GM12892 (cell line): ENCODE results near the gene FAM83F.

Experiments used
- DNase-seq: peaks from one replicate; pipeline ENCODE4 v3.0.0; 2011; ENCODE audit not compliant: insufficient read length
- FAIRE-seq: peaks from 2 replicates; lab custom pipeline; 2011; peaks lifted over from hg19 to GRCh38; lab: Jason Lieb, UNC
- POLR2A ChIP-seq: IDR thresholded peaks from 2 replicates; pipeline ENCODE4 v1.6.1; 2011; ENCODE audit warnings: low read depth, low read length, control low read depth
- POLR2AphosphoS5 ChIP-seq: IDR thresholded peaks from 2 replicates; pipeline ENCODE4 v1.6.1; 2011; ENCODE audit warnings: low read depth, low read length, control low read depth
- TAF1 ChIP-seq: IDR thresholded peaks from 2 replicates; pipeline ENCODE4 v1.6.1; 2011; ENCODE audit warnings: low read depth, mild to moderate bottlenecking, control low read depth, low read length, borderline replicate concordance

FAM83F gene

DNA sequence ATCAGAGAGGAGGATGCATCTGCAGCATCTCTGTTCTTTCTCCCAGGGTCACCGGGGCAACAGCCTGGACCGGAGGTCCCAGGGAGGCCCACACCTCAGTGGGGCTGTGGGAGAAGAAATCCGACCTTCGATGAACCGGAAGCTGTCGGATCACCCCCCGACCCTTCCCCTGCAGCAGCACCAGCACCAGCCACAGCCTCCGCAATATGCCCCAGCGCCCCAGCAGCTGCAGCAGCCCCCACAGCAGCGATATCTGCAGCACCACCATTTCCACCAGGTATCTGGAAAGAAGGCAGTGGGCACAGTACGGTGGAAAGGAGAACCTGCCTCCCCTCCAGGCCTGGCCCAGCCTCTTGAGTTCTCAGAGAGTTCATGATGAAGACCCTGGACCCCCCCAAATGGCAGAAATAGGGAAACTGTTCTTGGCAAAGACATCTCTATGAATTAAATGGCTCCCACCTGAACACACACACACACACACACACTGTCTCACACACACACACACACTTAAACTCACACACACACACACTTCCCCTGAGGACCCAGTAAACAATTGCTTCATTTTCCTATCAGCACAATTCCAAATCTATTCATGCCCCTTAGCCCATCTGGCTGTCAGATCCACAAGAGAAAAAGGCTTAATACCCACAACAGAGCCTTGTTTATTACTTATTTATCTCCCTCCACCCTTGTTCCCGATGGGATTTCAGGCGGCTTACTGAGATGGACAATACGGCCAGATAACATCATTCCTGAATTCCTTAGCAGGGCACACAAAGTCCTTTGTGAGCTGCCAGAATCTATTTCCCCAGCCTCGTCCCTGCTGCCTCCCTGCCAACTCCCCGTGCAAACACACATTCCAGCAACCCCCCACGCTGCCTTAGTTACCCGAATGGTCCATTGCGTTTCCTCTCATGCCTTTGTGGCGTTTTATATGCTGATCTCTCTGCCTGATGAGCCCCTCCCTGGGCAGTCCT lies 26.5 kb upstream of the FAM83F start:
- DNase-seq (no peak), FAIRE-seq (no peak)
- TF ChIP-seq POLR2AphosphoS5 (no peak), TAF1 (no peak)

DNA sequence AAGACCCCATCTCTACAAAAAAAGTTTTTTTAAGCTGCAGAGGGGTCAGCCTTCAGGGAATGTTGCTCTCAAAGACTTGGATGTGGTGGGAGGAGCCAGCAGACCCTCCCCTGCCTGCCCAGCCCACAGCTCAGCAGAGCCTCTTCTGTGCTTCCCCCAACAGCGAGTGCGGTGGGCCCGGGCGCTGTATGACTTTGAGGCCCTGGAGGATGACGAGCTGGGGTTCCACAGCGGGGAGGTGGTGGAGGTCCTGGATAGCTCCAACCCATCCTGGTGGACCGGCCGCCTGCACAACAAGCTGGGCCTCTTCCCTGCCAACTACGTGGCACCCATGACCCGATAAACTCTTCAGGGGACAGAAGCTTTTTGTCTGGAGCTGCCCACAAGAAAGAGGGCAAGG lies 24.0 kb upstream of the FAM83F start:
- FAIRE-seq (no peak), DNase-seq (no peak)

DNA sequence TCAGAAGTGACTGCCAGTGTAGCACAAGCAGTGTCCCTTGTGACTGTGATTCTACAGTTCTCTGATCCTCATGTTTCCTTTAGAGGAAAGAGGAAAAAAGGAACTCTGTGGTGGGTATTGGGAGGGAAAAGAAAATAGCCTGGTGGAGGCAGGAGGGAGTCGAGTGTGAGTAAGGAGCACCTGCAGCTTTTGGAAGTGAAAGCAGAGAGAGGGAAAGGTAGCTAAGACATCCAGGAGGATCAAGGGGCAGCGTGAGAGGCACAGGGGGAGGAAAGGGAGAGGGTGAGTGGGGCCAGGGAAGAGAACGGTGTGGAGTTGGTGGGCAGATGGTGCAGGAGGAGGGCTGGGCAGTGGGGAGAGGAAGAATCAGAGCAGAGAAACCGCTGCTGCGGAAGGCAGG lies 22.1 kb upstream of the FAM83F start:
- TF ChIP-seq TAF1 = no peak
- no peak for TF ChIP-seq POLR2AphosphoS5
- no peak for TF ChIP-seq POLR2A
- FAIRE-seq (no peak), DNase-seq (no peak)

More for the DNA sequence above, 24.0 kb upstream of the FAM83F start:
- TF ChIP-seq POLR2AphosphoS5 (no peak), POLR2A (no peak), TAF1 (no peak)

GRCh38 chr22:39973656-39974055 lies 21.1 kb upstream of the FAM83F start:
- TF ChIP-seq TAF1 (no peak), POLR2A (no peak), POLR2AphosphoS5 (no peak)
- no peak for FAIRE-seq
- no peak for DNase-seq

DNA sequence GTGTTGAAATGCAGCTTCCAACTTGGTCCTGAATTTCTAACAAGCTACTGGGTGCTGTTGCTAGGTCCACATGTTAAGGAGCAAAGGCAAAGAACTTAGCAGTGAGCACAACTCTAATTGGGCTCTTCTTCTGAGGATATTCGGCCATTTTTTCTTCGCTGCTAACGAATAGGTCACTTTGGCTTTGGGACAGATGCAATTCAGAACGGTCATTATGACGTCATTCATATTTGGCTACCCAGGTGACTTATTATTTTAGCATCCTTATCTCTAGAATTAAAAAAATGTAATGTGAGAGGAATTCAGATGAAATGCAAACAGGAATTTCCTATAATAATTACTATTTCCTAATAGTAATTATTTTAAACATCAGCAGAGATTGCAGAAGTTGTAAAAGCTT lies 20.7 kb upstream of the FAM83F start:
- no peak for FAIRE-seq
- no peak for DNase-seq
- TF ChIP-seq POLR2A (no peak), POLR2AphosphoS5 (no peak), TAF1 (no peak)

GRCh38 chr22:39979048-39979447 lies 15.7 kb upstream of the FAM83F start:
- TF ChIP-seq POLR2A = no peak
- no peak for DNase-seq
- no peak for FAIRE-seq

- DNase-seq (no peak), FAIRE-seq (no peak)
- TF ChIP-seq POLR2AphosphoS5 = no peak
- no peak for TF ChIP-seq TAF1
- TF ChIP-seq POLR2A = no peak
These were observed 15.3 kb upstream of the FAM83F start for GRCh38 chr22:39979458-39979857.

DNA sequence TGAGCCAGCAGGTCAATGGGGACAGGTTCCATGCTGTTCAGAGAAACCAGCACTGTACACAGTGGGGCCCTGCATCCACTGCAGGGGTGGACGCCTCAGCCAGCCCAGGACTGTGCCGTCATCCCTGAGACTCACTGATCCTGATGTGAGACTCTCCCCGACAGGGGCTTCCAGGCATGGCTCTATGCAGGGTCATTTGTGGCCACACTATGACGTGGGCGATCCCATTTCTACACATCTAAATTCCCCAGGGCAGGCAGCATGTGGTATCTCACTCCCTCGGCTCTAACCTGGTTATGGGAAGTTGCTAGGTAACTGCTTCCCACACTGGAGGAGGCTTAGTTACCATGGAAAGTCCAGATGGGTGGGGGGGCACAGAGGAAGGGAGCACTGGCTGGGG lies 14.2 kb upstream of the FAM83F start:
- DNase-seq (no peak), FAIRE-seq (no peak)
- no peak for TF ChIP-seq POLR2A
- no peak for TF ChIP-seq TAF1
- no peak for TF ChIP-seq POLR2AphosphoS5

DNA sequence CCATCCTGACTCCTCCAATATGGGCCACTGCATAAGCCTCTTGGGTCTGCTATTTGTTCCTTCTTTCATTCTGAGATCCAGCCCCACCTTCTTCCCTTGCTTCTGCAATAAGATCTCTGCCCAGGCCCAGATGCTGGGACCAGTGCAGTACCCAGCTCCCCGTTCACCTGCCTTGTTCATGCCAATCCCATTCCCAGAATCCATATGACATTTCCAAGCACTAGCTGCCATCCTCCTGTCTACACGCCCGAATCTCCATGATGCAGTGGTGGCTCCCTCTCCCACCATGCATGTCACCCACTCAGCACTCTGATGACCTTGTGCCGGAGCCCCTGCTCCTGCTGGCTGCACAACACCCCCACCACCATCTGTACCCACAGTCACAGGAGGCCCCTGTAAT lies 11.4 kb upstream of the FAM83F start:
- DNase-seq = no peak
- FAIRE-seq = no peak
- TF ChIP-seq POLR2AphosphoS5 (no peak), POLR2A (no peak), TAF1 (no peak)

- TF ChIP-seq POLR2A (no peak), TAF1 (no peak), POLR2AphosphoS5 (no peak)
- DNase-seq (no peak), FAIRE-seq (no peak)
These were observed 10.7 kb upstream of the FAM83F start for GRCh38 chr22:39984006-39984405.

DNA sequence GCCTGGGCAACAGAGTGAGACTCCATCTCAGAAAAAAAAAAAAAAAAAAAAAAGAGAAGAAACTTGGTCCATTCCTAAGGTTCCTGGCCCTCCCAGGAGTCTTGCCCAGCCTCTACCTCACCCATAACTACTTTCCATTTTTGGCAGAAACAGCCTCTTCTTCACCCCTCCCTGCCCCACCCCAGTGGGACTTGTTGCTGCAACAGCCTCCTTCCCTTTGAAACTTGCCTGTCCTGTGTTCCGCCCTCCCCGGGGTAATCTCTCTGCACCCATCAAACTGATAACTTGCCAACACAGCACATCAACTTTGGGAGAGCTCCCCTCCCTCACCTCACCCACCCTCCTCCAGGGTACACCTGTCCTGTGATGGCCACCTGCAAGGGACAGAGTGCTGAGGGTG lies 10.0 kb upstream of the FAM83F start:
- TF ChIP-seq POLR2AphosphoS5 (no peak), TAF1 (no peak), POLR2A (no peak)
- DNase-seq (no peak), FAIRE-seq (no peak)

DNA sequence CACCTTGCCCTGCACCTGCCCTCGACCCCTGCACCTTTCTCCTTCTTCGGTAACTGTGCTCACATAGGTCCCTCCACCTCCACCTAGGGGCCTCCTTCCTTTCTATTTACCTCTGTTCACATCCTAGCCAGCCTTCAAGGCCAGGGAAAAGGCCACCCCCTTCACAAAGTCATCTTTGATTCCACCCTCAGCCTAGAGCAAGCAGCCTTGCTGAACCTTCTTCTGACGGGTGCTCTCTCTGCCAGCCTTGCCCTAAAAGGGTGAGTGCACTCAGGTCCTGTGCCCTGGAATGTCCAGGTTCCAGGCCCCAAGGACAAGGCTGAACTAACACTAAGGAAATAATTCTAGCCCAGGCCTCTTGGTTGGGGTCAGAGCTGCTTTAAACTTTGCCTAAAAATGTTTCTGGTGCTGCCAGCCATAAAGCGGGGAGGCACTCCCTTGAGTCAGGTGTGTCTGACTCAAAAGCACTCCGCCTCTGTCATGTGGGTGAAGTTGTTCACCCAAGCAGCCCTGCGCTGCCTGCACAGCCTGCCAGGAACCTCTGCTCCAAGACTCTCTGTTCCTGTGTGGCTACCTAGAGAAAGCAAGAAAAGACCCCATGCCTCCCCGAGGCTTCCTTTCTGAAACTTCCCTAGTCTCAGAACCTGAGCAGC lies 9.2 kb upstream of the FAM83F start:
- no peak for TF ChIP-seq POLR2AphosphoS5
- TF ChIP-seq POLR2A = no peak
- no peak for TF ChIP-seq TAF1
- no peak for FAIRE-seq
- DNase-seq = no peak

GRCh38 chr22:39988386-39989114 lies 6.2 kb upstream of the FAM83F start:
- TF ChIP-seq POLR2A = no peak
- TF ChIP-seq TAF1 = no peak
- no peak for TF ChIP-seq POLR2AphosphoS5
- no peak for FAIRE-seq
- DNase-seq = no peak
